Thyroid gland (tissue), 4 donors: ENCODE results near the gene TNFRSF21. TPM values are rescaled to one million over a fixed set of nuclear protein-coding genes. Genes with fewer than 3 reads are reported as not detected.

ENCODE experiments used
- DNase-seq, 2 donors: peaks; one replicate each; pipeline ENCODE4 v3.0.0-alpha.2; 2019
- H3K27ac ChIP-seq, 3 donors: fragments of 200-600 bp; sonication (generic); 1 replicate in 2 of 3; 2 replicates in 1 of 3; pipeline ENCODE4 v1.5.1; 2016 to 2019; ENCODE audit warnings: mild to moderate bottlenecking in 1 of 3, moderate library complexity in 1 of 3
- H3K27me3 ChIP-seq: fragments of 200-600 bp; sonication (generic); one replicate; pipeline ENCODE4 v1.5.1; 2019
- H3K36me3 ChIP-seq, 2 donors: fragments of 200-600 bp; sonication (generic); one replicate each; pipeline ENCODE4 v1.5.1; 2016 to 2019
- H3K4me1 ChIP-seq, 2 donors: fragments of 200-600 bp; sonication (generic); one replicate each; pipeline ENCODE4 v1.5.1; 2017 to 2019
- H3K4me3 ChIP-seq, 3 donors: fragments of 200-600 bp; sonication (generic); replicated peaks in 1 of 3; 1 replicate in 2 of 3; 2 replicates in 1 of 3; pipeline ENCODE4 v1.5.1; 2016; ENCODE audit warnings: mild to moderate bottlenecking in 1 of 3
- H3K9me3 ChIP-seq: fragments of 200-600 bp; sonication (generic); one replicate; pipeline ENCODE4 v1.5.1; 2017
- POLR2A ChIP-seq, 2 donors: fragments of 450-650 bp; IDR thresholded peaks; one replicate each; pipeline ENCODE4 v1.6.1; 2017; ENCODE audit warnings: antibody characterized with exemption in 2 of 2, mild to moderate bottlenecking in 2 of 2, moderate library complexity in 1 of 2
- WGBS, 2 donors: methylation state at CpG; one replicate each; pipeline ENCODE4 v1.1.5; 2017; 5-methylcytosine and 5-hydroxymethylcytosine counted together
- intact Hi-C: fragments of 100-400 bp; cut with DNase I; formaldehyde crosslinking; loops from one replicate; pipeline ENCODE4 v1.15.1; 2023
- total RNA-seq, 4 donors: library from RNA; depleted of rRNA; stranded (reverse); fragments of >200 nt; gene quantifications; one replicate each; pipeline ENCODE4 v1.2.3, GENCODE V29; 2016
- TF ChIP-seq, protein P1 (sequence below), 6 experiments: fragments of 200-600 bp in 3 of 6; fragments of 450-650 bp in 3 of 6; sonication (generic) in 3 of 6; IDR thresholded peaks; one replicate each; pipeline ENCODE4 v1.5.1; 2016 to 2019; ENCODE audit warnings: antibody characterized with exemption in 6 of 6, mild to moderate bottlenecking in 2 of 6, inconsistent platforms in 1 of 6, moderate library complexity in 1 of 6

TNFRSF21 gene
- total RNA-seq, 4 donors from 2014 or later, result 5.7 to 13.6 (median 7.0) TPM

DNA sequence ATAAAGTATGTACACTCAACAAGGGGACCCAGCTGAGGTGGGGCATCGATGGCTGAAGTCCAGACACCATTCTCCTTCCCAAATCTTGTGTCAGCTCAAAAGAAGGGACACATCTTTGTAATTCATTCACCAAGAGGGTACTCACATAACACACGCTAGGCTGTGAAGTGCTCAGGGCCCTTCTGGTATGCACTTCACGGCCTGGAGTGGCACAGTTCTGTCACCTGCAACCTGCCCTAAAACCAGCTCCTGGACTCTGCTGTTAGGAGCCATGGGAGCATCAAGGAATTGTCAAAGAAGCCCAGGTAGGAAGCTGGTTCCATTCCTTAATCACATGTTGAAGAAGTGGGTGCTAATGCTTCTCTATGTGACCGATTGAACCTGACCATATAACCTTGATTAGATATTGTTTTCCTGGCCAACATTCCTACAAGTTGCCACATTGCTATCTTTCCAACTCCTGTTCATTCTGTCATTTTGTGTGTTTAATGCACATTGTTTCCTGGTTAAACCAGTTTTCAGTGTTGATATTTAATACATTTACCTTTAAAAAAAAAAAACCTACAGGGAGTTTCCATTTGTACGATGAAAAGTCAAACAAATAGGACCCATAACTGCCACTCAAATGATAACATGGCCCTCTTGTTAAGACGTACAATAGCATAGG, 127.3 kb downstream of the TNFRSF21 start:
- 59 to 64% methylated on average over 6 of the region's 6 CpGs for WGBS, 2 donors
- no peak overlapping the region for H3K27ac ChIP-seq
- H3K27me3 ChIP-seq, result no peaks in the 10 kb centered on the region
- H3K4me3 ChIP-seq, result no peak overlapping the region
- peaks cover 0 to 9% of the 10 kb centered on the region in 2 donors for H3K4me1 ChIP-seq
- intact Hi-C loops, result no loop called here
- no peaks in the 10 kb centered on the region for H3K36me3 ChIP-seq
- no peaks in the 10 kb centered on the region for H3K9me3 ChIP-seq
- TF ChIP-seq, protein P1, sequence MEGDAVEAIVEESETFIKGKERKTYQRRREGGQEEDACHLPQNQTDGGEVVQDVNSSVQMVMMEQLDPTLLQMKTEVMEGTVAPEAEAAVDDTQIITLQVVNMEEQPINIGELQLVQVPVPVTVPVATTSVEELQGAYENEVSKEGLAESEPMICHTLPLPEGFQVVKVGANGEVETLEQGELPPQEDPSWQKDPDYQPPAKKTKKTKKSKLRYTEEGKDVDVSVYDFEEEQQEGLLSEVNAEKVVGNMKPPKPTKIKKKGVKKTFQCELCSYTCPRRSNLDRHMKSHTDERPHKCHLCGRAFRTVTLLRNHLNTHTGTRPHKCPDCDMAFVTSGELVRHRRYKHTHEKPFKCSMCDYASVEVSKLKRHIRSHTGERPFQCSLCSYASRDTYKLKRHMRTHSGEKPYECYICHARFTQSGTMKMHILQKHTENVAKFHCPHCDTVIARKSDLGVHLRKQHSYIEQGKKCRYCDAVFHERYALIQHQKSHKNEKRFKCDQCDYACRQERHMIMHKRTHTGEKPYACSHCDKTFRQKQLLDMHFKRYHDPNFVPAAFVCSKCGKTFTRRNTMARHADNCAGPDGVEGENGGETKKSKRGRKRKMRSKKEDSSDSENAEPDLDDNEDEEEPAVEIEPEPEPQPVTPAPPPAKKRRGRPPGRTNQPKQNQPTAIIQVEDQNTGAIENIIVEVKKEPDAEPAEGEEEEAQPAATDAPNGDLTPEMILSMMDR (IDR thresholded peaks at IDR 0.05), result no peak
- DNase-seq, result peak; percentile 37 to 41

- Histone ChIP-seq H3K9me3 (no peaks in the 10 kb centered on the region), H3K36me3 (no peaks in the 10 kb centered on the region), H3K4me1 (peaks cover 0 to 9% of the 10 kb centered on the region in 2 donors), H3K4me3 (no peak overlapping the region), H3K27ac (no peak overlapping the region), H3K27me3 (no peaks in the 10 kb centered on the region)
- DNase-seq, result peak; percentile 64 to 71
- intact Hi-C loops, result no loop called here
- 40 to 49% methylated on average over 5 of the region's 5 CpGs for WGBS, 2 donors
- no peak for TF ChIP-seq POLR2A (IDR thresholded peaks at IDR 0.05)
- TF ChIP-seq, protein P1 (IDR thresholded peaks at IDR 0.05), result no peak
Observed at GRCh38 chr6:47181681-47182080, 128.0 kb downstream of the TNFRSF21 start.

Other genes with a start within 250 kb of the TNFRSF21 start
- 10 to 100 TPM; 27.9 to 48.2 (median 33.0) TPM for gene CD2AP, start 167.9 kb upstream of the TNFRSF21 start, total RNA-seq